ENCODE measurements around the gene SLC6A20.

Gene SLC6A20

GRCh38 chr3:45817831-45818522 lies 21.6 kb upstream of the SLC6A20 start:
- TF ChIP-seq CTCF (conservative IDR thresholded peaks at IDR 0.05; ENCODE audit: control insufficient read depth, insufficient read depth, low read depth, low read length) = no peak
- H3K4me3 ChIP-seq (ENCODE audit: control insufficient read depth, low read depth, low read length) = no peak overlapping the region
- peak; percentile 98 for DNase-seq (ENCODE audit: low read depth)

GRCh38 chr3:45816544-45816943 lies 20.2 kb upstream of the SLC6A20 start:
- no peak overlapping the region for H3K4me3 ChIP-seq (ENCODE audit: control insufficient read depth, low read depth, low read length)
- peak; percentile 60 for DNase-seq (ENCODE audit: low read depth)
- TF ChIP-seq CTCF (conservative IDR thresholded peaks at IDR 0.05; ENCODE audit: control insufficient read depth, insufficient read depth, low read depth, low read length) = no peak

GRCh38 chr3:45814322-45814721 lies 18.0 kb upstream of the SLC6A20 start:
- no peak for DNase-seq (ENCODE audit: low read depth)
- TF ChIP-seq CTCF (conservative IDR thresholded peaks at IDR 0.05; ENCODE audit: control insufficient read depth, insufficient read depth, low read depth, low read length) = no peak
- H3K4me3 ChIP-seq (ENCODE audit: control insufficient read depth, low read depth, low read length) = no peak overlapping the region

GRCh38 chr3:45807681-45808540 lies 11.6 kb upstream of the SLC6A20 start:
- DNase-seq (ENCODE audit: low read depth) = no peak
- no peak overlapping the region for H3K4me3 ChIP-seq (ENCODE audit: control insufficient read depth, low read depth, low read length)
- TF ChIP-seq CTCF (conservative IDR thresholded peaks at IDR 0.05; ENCODE audit: control insufficient read depth, insufficient read depth, low read depth, low read length) = no peak

- no peak for DNase-seq (ENCODE audit: low read depth)
- no peak overlapping the region for H3K4me3 ChIP-seq (ENCODE audit: control insufficient read depth, low read depth, low read length)
- no peak for TF ChIP-seq CTCF (conservative IDR thresholded peaks at IDR 0.05; ENCODE audit: control insufficient read depth, insufficient read depth, low read depth, low read length)
Measured at GRCh38 chr3:45807133-45807532, 10.8 kb upstream of the SLC6A20 start.

GRCh38 chr3:45806072-45806471 lies 9.7 kb upstream of the SLC6A20 start:
- no peak overlapping the region for H3K4me3 ChIP-seq (ENCODE audit: control insufficient read depth, low read depth, low read length)
- no peak for DNase-seq (ENCODE audit: low read depth)
- TF ChIP-seq CTCF (conservative IDR thresholded peaks at IDR 0.05; ENCODE audit: control insufficient read depth, insufficient read depth, low read depth, low read length) = no peak

Data from fibroblast of mammary gland (primary cell).